CD8-positive, alpha-beta memory T cell (primary cell): Measurements from ENCODE around the gene ZSCAN2. TPM values are rescaled to one million over a fixed set of nuclear protein-coding genes. Genes with fewer than 3 reads are reported as not detected.
"Not testable (repeated sequence)": the region's sequence is repeated elsewhere in the genome, so short reads cannot be mapped to it uniquely, and the experiment has no call there.

ENCODE experiments used
- CTCF ChIA-PET: fragments of 350-600 bp; sonication (Branson Sonifier 250); formaldehyde crosslinking; loops from one replicate; lab custom pipeline; 2021; ENCODE audit warnings: antibody characterized with exemption; lab: Charles Lee
- POLR2A ChIA-PET: fragments of 350-600 bp; sonication (Branson Sonifier 250); formaldehyde crosslinking; loops from one replicate; lab custom pipeline; 2021; ENCODE audit warnings: antibody characterized with exemption; lab: Charles Lee
- DNase-seq, 5 donors: peaks; one replicate each; pipeline versions ENCODE4 v3.0.0 to v3.0.0-alpha.2; 2020 to 2022; ENCODE audit warnings: mixed read lengths in 1 of 5
- H3K27ac ChIP-seq: one replicate; pipeline ENCODE4 v1.7.0; 2013; ENCODE audit warnings: low read depth, mild to moderate bottlenecking, low read length, moderate library complexity
- H3K27me3 ChIP-seq: 2 replicates; pipeline ENCODE4 v1.7.0; 2013; ENCODE audit warnings: low read length, mild to moderate bottlenecking; ENCODE audit not compliant: insufficient read depth, poor library complexity, severe bottlenecking
- H3K36me3 ChIP-seq: 2 replicates; pipeline ENCODE4 v1.7.0; 2013; ENCODE audit warnings: mild to moderate bottlenecking, low read length, moderate library complexity; ENCODE audit not compliant: insufficient read depth
- H3K4me1 ChIP-seq: 2 replicates; pipeline ENCODE4 v1.7.0; 2013; ENCODE audit warnings: mild to moderate bottlenecking, low read length, moderate library complexity; ENCODE audit not compliant: insufficient read depth
- H3K4me3 ChIP-seq: 2 replicates; pipeline ENCODE4 v1.7.0; 2013; ENCODE audit warnings: mild to moderate bottlenecking, low read length
- H3K9me3 ChIP-seq: 2 replicates; pipeline ENCODE4 v1.7.0; 2013; ENCODE audit warnings: mild to moderate bottlenecking, low read length
- H3K27ac Mint-ChIP-seq, 8 donors: one replicate each; pipeline ENCODE4 v1.8.0; 2020 to 2021; ENCODE audit warnings: mixed read lengths in 8 of 8, mild to moderate bottlenecking in 6 of 8, inconsistent platforms in 3 of 8, moderate library complexity in 3 of 8
- H3K27me3 Mint-ChIP-seq, 2 donors: one replicate each; pipeline ENCODE4 v1.8.0; 2020 to 2021; ENCODE audit warnings: mixed read lengths in 2 of 2, mild to moderate bottlenecking in 1 of 2, moderate library complexity in 1 of 2
- H3K36me3 Mint-ChIP-seq, 3 donors: one replicate each; pipeline ENCODE4 v1.8.0; 2020 to 2021; ENCODE audit warnings: mixed read lengths in 3 of 3, inconsistent platforms in 1 of 3, mild to moderate bottlenecking in 1 of 3
- H3K4me1 Mint-ChIP-seq, 3 donors: one replicate each; pipeline ENCODE4 v1.8.0; 2020 to 2021; ENCODE audit warnings: mixed read lengths in 3 of 3, inconsistent platforms in 1 of 3, mild to moderate bottlenecking in 1 of 3
- H3K4me3 Mint-ChIP-seq, 7 donors: one replicate each; pipeline ENCODE4 v1.8.0; 2020 to 2021; ENCODE audit warnings: mixed read lengths in 7 of 7, mild to moderate bottlenecking in 6 of 7, moderate library complexity in 4 of 7, inconsistent platforms in 2 of 7
- H3K9me3 Mint-ChIP-seq, 5 donors: one replicate each; pipeline ENCODE4 v1.8.0; 2020 to 2022; ENCODE audit warnings: mixed read lengths in 5 of 5, mild to moderate bottlenecking in 3 of 5, moderate library complexity in 2 of 5, inconsistent platforms in 1 of 5
- polyA plus RNA-seq: library from polyadenylated mRNA; unstranded; fragments of 300-500 nt; fragmentation: Illumina TruSeq; gene quantifications from one replicate; pipeline ENCODE4 v1.2.3, GENCODE V29; 2021
- total RNA-seq, 2 experiments: library from RNA; stranded (reverse); gene quantifications; one replicate each; pipeline ENCODE4 v1.2.3, GENCODE V29; 2021

The ZSCAN2 gene
- total and polyA plus RNA-seq, 3 experiments from 2014 or later: 6.0 to 14.3 (median 13.5) TPM

- Mint-ChIP-seq H3K27ac (no peak overlapping the region), H3K9me3 (peaks cover 0 to 2% (median 0%) of the 10 kb centered on the region in 5 donors), H3K4me1 (peaks cover 2 to 8% (median 4%) of the 10 kb centered on the region in 3 donors), H3K27me3 (no peaks in the 10 kb centered on the region), H3K4me3 (no peak overlapping the region), H3K36me3 (peaks cover 0 to under 1% (median 0%) of the 10 kb centered on the region in 3 donors)
- CTCF ChIA-PET: interaction anchor here (2.1 kb wide), 1 partner anchor 13 kb away, joined by 10 read pairs; no protein-coding TSS in a partner anchor
- Histone ChIP-seq H3K4me3 (no peak overlapping the region), H3K36me3 (no peaks in the 10 kb centered on the region), H3K27me3 (no peaks in the 10 kb centered on the region), H3K9me3 (no peaks in the 10 kb centered on the region), H3K4me1 (no peaks in the 10 kb centered on the region), H3K27ac (no peak overlapping the region)
- POLR2A ChIA-PET: interaction anchor here (0.6 kb wide), 1 partner anchor 456 kb away, joined by 3 read pairs; no protein-coding TSS in a partner anchor
- DNase-seq: no peak
These were observed 25.3 kb upstream of the ZSCAN2 start for GRCh38 chr15:84575493-84575892.

- POLR2A ChIA-PET: not testable (repeated sequence)
These were observed 22.9 kb upstream of the ZSCAN2 start for GRCh38 chr15:84577891-84578290.

GRCh38 chr15:84579261-84579721 lies 21.5 kb upstream of the ZSCAN2 start:
- H3K9me3 ChIP-seq, DNase-seq, H3K27me3 ChIP-seq, H3K27me3 Mint-ChIP-seq, H3K4me3 ChIP-seq, H3K36me3 Mint-ChIP-seq, POLR2A ChIA-PET, H3K9me3 Mint-ChIP-seq, H3K27ac ChIP-seq, H3K36me3 ChIP-seq, H3K4me1 ChIP-seq, H3K4me3 Mint-ChIP-seq, H3K4me1 Mint-ChIP-seq: not testable (repeated sequence)
- CTCF ChIA-PET: interaction anchor here (0.8 kb wide), 1 partner anchor 8 kb away, joined by 4 read pairs; no protein-coding TSS in a partner anchor
- peak overlapping the region in 1 of 8 donors; percentile 9 for H3K27ac Mint-ChIP-seq

More at GRCh38 chr15:84577891-84578290, 22.9 kb upstream of the ZSCAN2 start:
- H3K4me1 Mint-ChIP-seq, H3K36me3 Mint-ChIP-seq, DNase-seq, H3K4me3 ChIP-seq, H3K27ac Mint-ChIP-seq, H3K4me1 ChIP-seq, H3K27ac ChIP-seq, H3K9me3 ChIP-seq, H3K27me3 Mint-ChIP-seq, CTCF ChIA-PET, H3K27me3 ChIP-seq, H3K4me3 Mint-ChIP-seq, H3K36me3 ChIP-seq, H3K9me3 Mint-ChIP-seq: not testable (repeated sequence)

GRCh38 chr15:84581676-84582428 lies 19.0 kb upstream of the ZSCAN2 start:
- H3K36me3 ChIP-seq, H3K4me1 Mint-ChIP-seq, H3K27me3 ChIP-seq, H3K9me3 Mint-ChIP-seq, H3K9me3 ChIP-seq, H3K27ac ChIP-seq, H3K27ac Mint-ChIP-seq, DNase-seq, H3K36me3 Mint-ChIP-seq, H3K4me3 ChIP-seq, H3K4me1 ChIP-seq, POLR2A ChIA-PET: not testable (repeated sequence)
- H3K4me3 Mint-ChIP-seq: peak overlapping the region in 1 of 7 donors; percentile 28
- peaks cover 0 to 14% of the 10 kb centered on the region in 2 donors for H3K27me3 Mint-ChIP-seq
- CTCF ChIA-PET: interaction anchor here (1.6 kb wide), 1 partner anchor 11 kb away, joined by 5 read pairs; no protein-coding TSS in a partner anchor

GRCh38 chr15:84582583-84583157 lies 18.1 kb upstream of the ZSCAN2 start:
- H3K36me3 ChIP-seq: no peaks in the 10 kb centered on the region
- no peak overlapping the region for H3K4me3 ChIP-seq
- Mint-ChIP-seq H3K4me1 (peaks cover 4 to 9% (median 6%) of the 10 kb centered on the region in 3 donors), H3K4me3 (no peak overlapping the region), H3K27ac (peak overlapping the region in 2 of 8 donors; percentile 36 to 68), H3K9me3 (peaks cover 0 to 7% (median 5%) of the 10 kb centered on the region in 5 donors), H3K27me3 (peaks cover 0 to 21% of the 10 kb centered on the region in 2 donors), H3K36me3 (peaks cover 0 to 6% (median 0%) of the 10 kb centered on the region in 3 donors)
- no peak for DNase-seq
- POLR2A ChIA-PET: no interaction called here
- CTCF ChIA-PET: interaction anchor here (1.6 kb wide), 1 partner anchor 12 kb away, joined by 5 read pairs; no protein-coding TSS in a partner anchor
- H3K27me3 ChIP-seq: no peaks in the 10 kb centered on the region
- H3K4me1 ChIP-seq: peaks cover 2% of the 10 kb centered on the region
- no peaks in the 10 kb centered on the region for H3K9me3 ChIP-seq
- H3K27ac ChIP-seq: no peak overlapping the region

GRCh38 chr15:84583921-84584320 lies 16.9 kb upstream of the ZSCAN2 start:
- H3K4me1 ChIP-seq, H3K9me3 ChIP-seq, H3K9me3 Mint-ChIP-seq, CTCF ChIA-PET, H3K36me3 ChIP-seq, DNase-seq, H3K4me3 ChIP-seq, POLR2A ChIA-PET, H3K36me3 Mint-ChIP-seq, H3K4me3 Mint-ChIP-seq, H3K27me3 ChIP-seq, H3K27ac Mint-ChIP-seq, H3K27ac ChIP-seq: not testable (repeated sequence)
- H3K27me3 Mint-ChIP-seq: peaks cover 0 to 21% of the 10 kb centered on the region in 2 donors
- H3K4me1 Mint-ChIP-seq: peaks cover 8 to 16% (median 12%) of the 10 kb centered on the region in 3 donors

- Mint-ChIP-seq H3K27ac (no peak overlapping the region), H3K9me3 (peaks cover 0 to 7% (median 5%) of the 10 kb centered on the region in 5 donors), H3K4me3 (no peak overlapping the region), H3K36me3 (peaks cover 0 to 6% (median 0%) of the 10 kb centered on the region in 3 donors), H3K4me1 (peaks cover 8 to 16% (median 12%) of the 10 kb centered on the region in 3 donors), H3K27me3 (peaks cover 0 to 21% of the 10 kb centered on the region in 2 donors)
- no peak overlapping the region for H3K4me3 ChIP-seq
- DNase-seq: no peak
- H3K36me3 ChIP-seq: no peaks in the 10 kb centered on the region
- H3K4me1 ChIP-seq: peaks cover 7% of the 10 kb centered on the region
- CTCF ChIA-PET: interaction anchor here (1.1 to 4.5 kb wide), 6 partner anchors 12 to 342 kb away, joined by 3 to 30 read pairs (median 6); no protein-coding TSS in a partner anchor
- H3K27ac ChIP-seq: no peak overlapping the region
- H3K9me3 ChIP-seq: no peaks in the 10 kb centered on the region
- H3K27me3 ChIP-seq: no peaks in the 10 kb centered on the region
- POLR2A ChIA-PET: no interaction called here
These were observed 14.1 kb upstream of the ZSCAN2 start for GRCh38 chr15:84586696-84587095.
